Neural progenitor cell (in vitro differentiated cells): Measurements from ENCODE around the gene URI1.

Experiments
- CTCF ChIP-seq: fragments of 200-600 bp; sonication (generic); IDR thresholded peaks from 2 replicates; pipeline ENCODE4 v1.5.1; 2017; ENCODE audit warnings: antibody characterized with exemption, mild to moderate bottlenecking
- EZH2 ChIP-seq: fragments of 200-600 bp; sonication (generic); IDR thresholded peaks from 2 replicates; pipeline ENCODE4 v1.6.1; 2017; ENCODE audit warnings: antibody characterized with exemption, mild to moderate bottlenecking, moderate library complexity
- EZH2phosphoT487 ChIP-seq: fragments of 200-600 bp; sonication (generic); IDR thresholded peaks from 2 replicates; pipeline ENCODE4 v1.6.1; 2017; ENCODE audit warnings: antibody characterized with exemption

- no peak for TF ChIP-seq CTCF
- no peak for TF ChIP-seq EZH2
- no peak for TF ChIP-seq EZH2phosphoT487
Observed at GRCh38 chr19:29963576-29963975, 21.5 kb downstream of the URI1 start.
